ENCODE results near the gene CLDN5. TPM values are rescaled to one million over a fixed set of nuclear protein-coding genes. Genes with fewer than 3 reads are reported as not detected.

The CLDN5 gene
- total and polyA plus RNA-seq, 4 donors, result 157 to 548 (median 364) TPM

DNA sequence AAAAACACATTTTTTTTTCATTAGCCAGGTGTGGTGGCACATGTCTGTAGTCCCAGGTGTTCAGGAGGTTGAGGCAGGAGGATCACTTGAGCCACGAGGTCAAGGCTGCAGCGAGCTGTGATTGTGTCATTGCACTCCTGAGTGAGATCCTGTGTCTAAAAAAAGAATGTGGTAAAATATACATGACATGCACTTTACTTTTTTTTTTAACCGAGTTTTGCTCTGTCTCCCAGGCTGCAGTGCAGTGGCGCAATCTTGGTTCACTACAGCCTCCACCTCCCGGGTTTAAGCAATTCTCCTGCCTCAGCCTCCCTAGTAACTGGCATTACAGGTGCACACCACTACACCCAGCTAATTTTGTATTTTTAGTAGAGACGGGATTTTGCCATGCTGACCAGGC is 22.5 kb upstream of the CLDN5 start:
- Histone ChIP-seq H3K36me3 (ENCODE audit: control insufficient read depth in 4 of 4, insufficient read depth in 4 of 4, low read length in 4 of 4) (no peaks in the 10 kb centered on the region), H3K9me3 (ENCODE audit: control insufficient read depth in 4 of 4, insufficient read depth in 3 of 4, low read length in 3 of 4) (no peaks in the 10 kb centered on the region), H3K4me1 (ENCODE audit: control insufficient read depth in 5 of 5, insufficient read depth in 5 of 5, low read length in 5 of 5) (peaks cover 0 to 6% (median 0%) of the 10 kb centered on the region in 5 donors), H3K27me3 (ENCODE audit: control insufficient read depth in 3 of 3, insufficient read depth in 3 of 3, low read length in 2 of 3) (no peaks in the 10 kb centered on the region), H3K9ac (ENCODE audit: insufficient read depth in 1 of 2, low read length in 2 of 2) (no peak overlapping the region), H3K27ac (ENCODE audit: low read depth in 1 of 2, low read length in 1 of 2) (no peak overlapping the region), H3K4me3 (no peak overlapping the region)
- ATAC-seq (ENCODE audit: insufficient read depth, low FRiP score) (no peak), DNase-seq (no peak)
- 51 to 58% methylated on average over 6 of the region's 6 CpGs for WGBS, 2 donors
- TF ChIP-seq, protein P1, sequence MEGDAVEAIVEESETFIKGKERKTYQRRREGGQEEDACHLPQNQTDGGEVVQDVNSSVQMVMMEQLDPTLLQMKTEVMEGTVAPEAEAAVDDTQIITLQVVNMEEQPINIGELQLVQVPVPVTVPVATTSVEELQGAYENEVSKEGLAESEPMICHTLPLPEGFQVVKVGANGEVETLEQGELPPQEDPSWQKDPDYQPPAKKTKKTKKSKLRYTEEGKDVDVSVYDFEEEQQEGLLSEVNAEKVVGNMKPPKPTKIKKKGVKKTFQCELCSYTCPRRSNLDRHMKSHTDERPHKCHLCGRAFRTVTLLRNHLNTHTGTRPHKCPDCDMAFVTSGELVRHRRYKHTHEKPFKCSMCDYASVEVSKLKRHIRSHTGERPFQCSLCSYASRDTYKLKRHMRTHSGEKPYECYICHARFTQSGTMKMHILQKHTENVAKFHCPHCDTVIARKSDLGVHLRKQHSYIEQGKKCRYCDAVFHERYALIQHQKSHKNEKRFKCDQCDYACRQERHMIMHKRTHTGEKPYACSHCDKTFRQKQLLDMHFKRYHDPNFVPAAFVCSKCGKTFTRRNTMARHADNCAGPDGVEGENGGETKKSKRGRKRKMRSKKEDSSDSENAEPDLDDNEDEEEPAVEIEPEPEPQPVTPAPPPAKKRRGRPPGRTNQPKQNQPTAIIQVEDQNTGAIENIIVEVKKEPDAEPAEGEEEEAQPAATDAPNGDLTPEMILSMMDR (IDR thresholded peaks at IDR 0.05; ENCODE audit: control extremely low read depth, extremely low read depth), result no peak

DNA sequence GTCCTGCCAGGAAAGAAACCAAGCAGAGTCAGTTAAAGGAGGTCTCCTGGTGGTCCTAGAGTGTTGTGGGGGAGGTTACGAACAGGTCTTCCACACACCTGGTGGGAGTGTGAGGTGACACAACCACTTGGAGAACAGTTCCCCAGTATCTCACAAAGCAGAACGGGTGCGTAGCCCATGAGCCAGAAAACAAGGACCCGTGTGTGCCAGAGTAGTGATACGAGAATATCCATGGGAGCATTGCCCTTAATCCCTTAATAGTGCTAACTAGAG is 21.7 kb upstream of the CLDN5 start:
- Histone ChIP-seq H3K9me3 (ENCODE audit: control insufficient read depth in 4 of 4, insufficient read depth in 3 of 4, low read length in 3 of 4) (no peaks in the 10 kb centered on the region), H3K4me3 (no peak overlapping the region), H3K9ac (ENCODE audit: insufficient read depth in 1 of 2, low read length in 2 of 2) (no peak overlapping the region), H3K36me3 (ENCODE audit: control insufficient read depth in 4 of 4, insufficient read depth in 4 of 4, low read length in 4 of 4) (no peaks in the 10 kb centered on the region), H3K4me1 (ENCODE audit: control insufficient read depth in 5 of 5, insufficient read depth in 5 of 5, low read length in 5 of 5) (peaks cover 0 to 6% (median 0%) of the 10 kb centered on the region in 5 donors), H3K27me3 (ENCODE audit: control insufficient read depth in 3 of 3, insufficient read depth in 3 of 3, low read length in 2 of 3) (no peaks in the 10 kb centered on the region), H3K27ac (ENCODE audit: low read depth in 1 of 2, low read length in 1 of 2) (no peak overlapping the region)
- TF ChIP-seq, protein P1 (IDR thresholded peaks at IDR 0.05; ENCODE audit: control extremely low read depth, extremely low read depth), result no peak
- ATAC-seq (ENCODE audit: insufficient read depth, low FRiP score) (no peak), DNase-seq (no peak)
- 88 to 97% methylated on average over 5 of the region's 5 CpGs for WGBS, 2 donors

DNA sequence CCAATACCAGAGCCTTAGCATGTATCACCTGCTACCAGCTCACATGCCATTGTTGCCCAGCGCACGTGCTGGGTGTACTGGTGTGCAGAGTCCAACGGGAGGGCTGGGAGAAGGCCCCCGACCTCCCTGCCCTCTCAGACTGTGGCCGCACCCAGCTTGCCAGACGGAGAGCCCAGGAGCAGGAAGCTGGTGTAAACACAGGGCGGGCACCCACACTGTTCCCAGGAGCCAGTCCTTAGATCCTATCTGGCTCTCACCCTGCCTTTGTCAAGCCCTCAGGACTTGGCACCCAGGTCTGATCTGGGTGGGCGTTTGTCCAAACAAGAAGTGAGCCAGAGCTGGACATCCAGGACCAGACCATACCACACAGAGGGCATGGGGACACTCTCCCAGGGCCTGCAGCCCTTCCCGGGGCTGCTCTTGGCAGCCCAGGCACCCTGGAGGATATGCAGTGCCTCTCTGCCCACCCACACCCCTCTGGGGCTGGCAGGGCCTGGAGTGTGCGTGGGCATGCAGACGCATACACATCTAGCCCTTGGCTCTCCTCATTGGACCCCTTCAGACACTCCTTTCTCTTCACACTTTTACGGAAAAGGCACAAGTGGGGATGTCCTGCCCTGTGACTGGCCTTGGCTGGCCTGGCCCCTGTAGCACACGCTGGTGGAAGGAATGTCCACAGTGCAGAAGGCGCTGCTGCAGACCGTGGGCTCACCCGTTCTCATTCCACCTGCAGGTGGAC is 19.9 kb upstream of the CLDN5 start:
- DNase-seq (no peak), ATAC-seq (ENCODE audit: insufficient read depth, low FRiP score) (peak; percentile 47)
- Histone ChIP-seq H3K27me3 (ENCODE audit: control insufficient read depth in 3 of 3, insufficient read depth in 3 of 3, low read length in 2 of 3) (no peaks in the 10 kb centered on the region), H3K36me3 (ENCODE audit: control insufficient read depth in 4 of 4, insufficient read depth in 4 of 4, low read length in 4 of 4) (no peaks in the 10 kb centered on the region), H3K9ac (ENCODE audit: insufficient read depth in 1 of 2, low read length in 2 of 2) (no peak overlapping the region), H3K4me1 (ENCODE audit: control insufficient read depth in 5 of 5, insufficient read depth in 5 of 5, low read length in 5 of 5) (peaks cover 0 to 6% (median 0%) of the 10 kb centered on the region in 5 donors), H3K4me3 (no peak overlapping the region), H3K9me3 (ENCODE audit: control insufficient read depth in 4 of 4, insufficient read depth in 3 of 4, low read length in 3 of 4) (no peaks in the 10 kb centered on the region), H3K27ac (ENCODE audit: low read depth in 1 of 2, low read length in 1 of 2) (peak overlapping the region in 1 of 2 donors; percentile 72)
- TF ChIP-seq, protein P1 (IDR thresholded peaks at IDR 0.05; ENCODE audit: control extremely low read depth, extremely low read depth), result no peak
- WGBS, 2 donors, result 49 to 72% methylated on average over 15 to 16 of the region's 16 CpGs

DNA sequence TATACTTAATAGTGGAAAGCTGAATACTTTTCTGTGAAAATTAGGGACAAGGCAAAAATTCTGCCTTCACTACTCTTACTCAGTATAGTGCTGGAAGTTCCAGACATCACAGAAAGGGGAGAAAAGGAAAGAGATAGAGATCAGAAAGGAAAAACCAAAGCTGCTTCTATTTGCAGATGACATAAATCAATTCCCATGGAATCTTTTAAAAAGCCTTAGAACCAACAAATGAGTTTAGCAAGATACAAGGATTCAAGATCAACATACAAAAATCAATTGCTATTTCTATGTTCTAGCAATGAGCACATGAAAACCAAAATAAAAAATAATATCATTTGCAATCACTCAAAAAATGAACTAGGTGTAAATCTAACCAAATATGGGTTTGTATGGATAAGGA is 16.2 kb upstream of the CLDN5 start:
- no peaks in the 10 kb centered on the region for H3K36me3 ChIP-seq (ENCODE audit: control insufficient read depth in 4 of 4, insufficient read depth in 4 of 4, low read length in 4 of 4)
- peaks cover 0 to 6% (median 0%) of the 10 kb centered on the region in 5 donors for H3K4me1 ChIP-seq (ENCODE audit: control insufficient read depth in 5 of 5, insufficient read depth in 5 of 5, low read length in 5 of 5)
- DNase-seq, result no peak
- no peak overlapping the region for H3K27ac ChIP-seq (ENCODE audit: low read depth in 1 of 2, low read length in 1 of 2)
- no peak overlapping the region for H3K9ac ChIP-seq (ENCODE audit: insufficient read depth in 1 of 2, low read length in 2 of 2)
- TF ChIP-seq, protein P1 (IDR thresholded peaks at IDR 0.05; ENCODE audit: control extremely low read depth, extremely low read depth), result no peak
- no peaks in the 10 kb centered on the region for H3K27me3 ChIP-seq (ENCODE audit: control insufficient read depth in 3 of 3, insufficient read depth in 3 of 3, low read length in 2 of 3)
- ATAC-seq (ENCODE audit: insufficient read depth, low FRiP score), result no peak
- no peak overlapping the region for H3K4me3 ChIP-seq
- no peaks in the 10 kb centered on the region for H3K9me3 ChIP-seq (ENCODE audit: control insufficient read depth in 4 of 4, insufficient read depth in 3 of 4, low read length in 3 of 4)
